Measurements from ENCODE around the gene TCFL5.

DNA sequence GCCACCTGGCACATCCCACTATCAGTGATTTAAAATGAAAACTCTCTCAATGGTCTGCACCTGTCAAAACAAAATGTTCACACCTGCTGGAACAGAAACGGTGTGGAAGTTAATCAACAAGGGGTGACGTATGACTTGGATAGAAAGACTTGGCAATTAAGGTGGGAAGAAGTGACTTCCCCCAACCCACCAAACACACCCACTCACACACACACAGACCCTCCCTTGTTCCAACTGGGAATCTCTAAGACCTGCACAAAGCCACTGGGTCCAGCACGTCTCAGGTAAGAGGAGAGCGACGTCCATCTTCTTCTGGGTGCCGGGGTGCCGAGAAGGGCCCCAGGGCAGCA is 25.1 kb upstream of the TCFL5 start:
- TF ChIP-seq, protein P1, sequence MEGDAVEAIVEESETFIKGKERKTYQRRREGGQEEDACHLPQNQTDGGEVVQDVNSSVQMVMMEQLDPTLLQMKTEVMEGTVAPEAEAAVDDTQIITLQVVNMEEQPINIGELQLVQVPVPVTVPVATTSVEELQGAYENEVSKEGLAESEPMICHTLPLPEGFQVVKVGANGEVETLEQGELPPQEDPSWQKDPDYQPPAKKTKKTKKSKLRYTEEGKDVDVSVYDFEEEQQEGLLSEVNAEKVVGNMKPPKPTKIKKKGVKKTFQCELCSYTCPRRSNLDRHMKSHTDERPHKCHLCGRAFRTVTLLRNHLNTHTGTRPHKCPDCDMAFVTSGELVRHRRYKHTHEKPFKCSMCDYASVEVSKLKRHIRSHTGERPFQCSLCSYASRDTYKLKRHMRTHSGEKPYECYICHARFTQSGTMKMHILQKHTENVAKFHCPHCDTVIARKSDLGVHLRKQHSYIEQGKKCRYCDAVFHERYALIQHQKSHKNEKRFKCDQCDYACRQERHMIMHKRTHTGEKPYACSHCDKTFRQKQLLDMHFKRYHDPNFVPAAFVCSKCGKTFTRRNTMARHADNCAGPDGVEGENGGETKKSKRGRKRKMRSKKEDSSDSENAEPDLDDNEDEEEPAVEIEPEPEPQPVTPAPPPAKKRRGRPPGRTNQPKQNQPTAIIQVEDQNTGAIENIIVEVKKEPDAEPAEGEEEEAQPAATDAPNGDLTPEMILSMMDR (IDR thresholded peaks at IDR 0.05), result no peak
- TF ChIP-seq POLR2AphosphoS5 (IDR thresholded peaks at IDR 0.05), result no peak
- TF ChIP-seq POLR2A (IDR thresholded peaks at IDR 0.05; ENCODE audit: low read depth), result no peak
- TF ChIP-seq EP300 (IDR thresholded peaks at IDR 0.05), result no peak
